Uterus (tissue), 4 donors: ENCODE measurements around the gene KIRREL3. TPM values are rescaled to one million over a fixed set of nuclear protein-coding genes. Genes with fewer than 3 reads are reported as not detected.

Experiments
- DNase-seq, 2 donors: peaks; one replicate each; pipeline ENCODE4 v3.0.0-alpha.2; 2019 to 2020
- H3K27ac ChIP-seq, 2 donors: fragments of 200-600 bp; sonication (generic); 1 replicate in 1 of 2; 2 replicates in 1 of 2; pipeline ENCODE4 v1.5.1; 2016 to 2018
- H3K27me3 ChIP-seq, 2 donors: fragments of 200-600 bp; sonication (generic); one replicate each; pipeline ENCODE4 v1.5.1; 2018 to 2019; ENCODE audit warnings: control low read depth in 1 of 2
- H3K36me3 ChIP-seq, 2 donors: fragments of 200-600 bp; sonication (generic); one replicate each; pipeline ENCODE4 v1.5.1; 2019; ENCODE audit warnings: control low read depth in 1 of 2
- H3K4me1 ChIP-seq, 2 donors: fragments of 200-600 bp; sonication (generic); one replicate each; pipeline ENCODE4 v1.5.1; 2018 to 2019; ENCODE audit warnings: control low read depth in 1 of 2
- H3K4me3 ChIP-seq, 2 donors: fragments of 200-600 bp; sonication (generic); 1 replicate in 1 of 2; 2 replicates in 1 of 2; pipeline ENCODE4 v1.5.1; 2018 to 2019; ENCODE audit warnings: mild to moderate bottlenecking in 1 of 2
- H3K9me3 ChIP-seq, 2 donors: fragments of 200-600 bp; sonication (generic); one replicate each; pipeline ENCODE4 v1.5.1; 2019; ENCODE audit warnings: control low read depth in 1 of 2
- CTCF ChIP-seq, 4 experiments: fragments of 200-600 bp in 2 of 4; fragments of 450-650 bp in 2 of 4; sonication (generic) in 2 of 4; IDR thresholded peaks; one replicate each; pipeline ENCODE4 v1.5.1; 2016 to 2019; ENCODE audit warnings: antibody characterized with exemption in 4 of 4, mild to moderate bottlenecking in 2 of 4, moderate library complexity in 1 of 4
- POLR2A ChIP-seq, 2 donors: fragments of 450-650 bp; IDR thresholded peaks; one replicate each; pipeline ENCODE4 v1.6.1; 2016; ENCODE audit warnings: antibody characterized with exemption in 2 of 2, mild to moderate bottlenecking in 1 of 2, moderate library complexity in 1 of 2
- intact Hi-C: fragments of 100-400 bp; cut with DNase I; formaldehyde crosslinking; loops from one replicate; pipeline ENCODE4 v1.15.1; 2023; ENCODE audit warnings: low total_unique reads
- total RNA-seq, 4 donors: library from RNA; depleted of rRNA in 3 of 4; stranded (reverse); fragments of >200 nt in 3 of 4; gene quantifications; one replicate each; pipeline versions ENCODE4 v1.1.0 to v1.2.4, GENCODE V29; 2014 to 2023
- donor health status: DM: yes; HTN: yes; CAD: no.

Gene KIRREL3
- total RNA-seq, 4 donors from 2014 or later: 10.0 TPM; not detected in 3

DNA sequence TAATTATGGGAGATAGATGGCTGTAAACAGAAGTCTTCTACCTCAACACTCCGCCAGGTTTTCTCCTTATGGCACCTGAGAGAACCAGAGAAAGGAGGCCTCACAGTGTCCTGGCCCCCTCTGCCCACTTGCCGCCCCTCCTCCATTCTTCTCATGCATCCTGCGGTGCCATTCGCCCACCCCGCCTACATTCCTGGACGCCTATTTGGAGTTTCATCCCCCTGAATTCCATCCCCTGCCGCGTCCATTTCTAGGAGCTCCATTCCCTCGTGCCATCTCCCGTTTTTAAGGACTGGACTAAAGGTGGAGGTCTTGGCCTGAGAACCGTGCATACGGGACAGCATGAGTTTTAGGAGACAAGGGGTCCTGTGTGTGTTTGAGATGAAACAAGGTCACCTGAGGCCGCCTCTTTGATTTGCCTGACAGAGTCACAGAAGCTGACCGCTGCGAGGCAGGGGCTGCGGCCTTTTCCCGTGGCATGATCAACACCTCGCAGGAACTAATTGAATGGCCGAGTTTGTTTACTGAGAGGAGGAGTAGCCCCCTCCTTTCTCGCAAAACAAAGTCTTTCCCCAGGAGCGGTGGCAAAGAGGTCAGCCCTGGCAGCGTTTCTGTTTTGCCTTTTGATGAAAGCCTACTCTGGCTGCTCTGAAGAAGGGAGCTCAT is 398.9 kb downstream of the KIRREL3 start:
- Histone ChIP-seq H3K27me3 (no peaks in the 10 kb centered on the region), H3K36me3 (no peaks in the 10 kb centered on the region), H3K27ac (no peak overlapping the region), H3K4me1 (no peaks in the 10 kb centered on the region), H3K4me3 (no peak overlapping the region), H3K9me3 (no peaks in the 10 kb centered on the region)
- TF ChIP-seq CTCF (IDR thresholded peaks at IDR 0.05) (no peak), POLR2A (IDR thresholded peaks at IDR 0.05) (no peak)
- intact Hi-C loops: no loop called here
- DNase-seq: no peak

DNA sequence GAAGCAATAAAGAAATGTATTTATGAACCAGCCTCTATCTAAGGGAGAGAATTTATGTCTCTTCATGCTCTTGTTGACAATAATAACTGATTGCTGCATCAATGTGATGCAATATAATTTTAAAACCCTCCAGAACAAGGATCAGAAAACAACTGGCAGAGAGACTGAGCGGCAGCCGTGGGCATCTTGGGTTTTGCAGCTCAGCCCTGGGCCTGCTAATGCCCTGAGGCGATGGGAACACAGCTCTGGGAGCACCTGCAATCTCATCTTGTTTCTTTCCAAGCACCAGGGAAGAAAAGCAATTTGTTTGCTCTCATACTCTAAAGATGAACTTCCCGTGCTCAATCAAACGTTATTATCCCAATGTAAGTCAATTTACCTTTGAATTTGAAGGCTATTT is 399.4 kb downstream of the KIRREL3 start:
- no peaks in the 10 kb centered on the region for H3K9me3 ChIP-seq
- no peaks in the 10 kb centered on the region for H3K4me1 ChIP-seq
- no peak overlapping the region for H3K4me3 ChIP-seq
- no peak overlapping the region for H3K27ac ChIP-seq
- DNase-seq: no peak
- intact Hi-C loops: no loop called here
- H3K36me3 ChIP-seq: no peaks in the 10 kb centered on the region
- no peak for TF ChIP-seq CTCF (IDR thresholded peaks at IDR 0.05)
- TF ChIP-seq POLR2A (IDR thresholded peaks at IDR 0.05): no peak
- no peaks in the 10 kb centered on the region for H3K27me3 ChIP-seq

GRCh38 chr11:126599217-126599897 is 401.2 kb downstream of the KIRREL3 start:
- intact Hi-C loops: no loop called here
- Histone ChIP-seq H3K27ac (no peak overlapping the region), H3K4me1 (no peaks in the 10 kb centered on the region), H3K9me3 (no peaks in the 10 kb centered on the region), H3K36me3 (no peaks in the 10 kb centered on the region), H3K27me3 (no peaks in the 10 kb centered on the region), H3K4me3 (no peak overlapping the region)
- TF ChIP-seq POLR2A (IDR thresholded peaks at IDR 0.05): no peak
- no peak for TF ChIP-seq CTCF (IDR thresholded peaks at IDR 0.05)
- DNase-seq: no peak

DNA sequence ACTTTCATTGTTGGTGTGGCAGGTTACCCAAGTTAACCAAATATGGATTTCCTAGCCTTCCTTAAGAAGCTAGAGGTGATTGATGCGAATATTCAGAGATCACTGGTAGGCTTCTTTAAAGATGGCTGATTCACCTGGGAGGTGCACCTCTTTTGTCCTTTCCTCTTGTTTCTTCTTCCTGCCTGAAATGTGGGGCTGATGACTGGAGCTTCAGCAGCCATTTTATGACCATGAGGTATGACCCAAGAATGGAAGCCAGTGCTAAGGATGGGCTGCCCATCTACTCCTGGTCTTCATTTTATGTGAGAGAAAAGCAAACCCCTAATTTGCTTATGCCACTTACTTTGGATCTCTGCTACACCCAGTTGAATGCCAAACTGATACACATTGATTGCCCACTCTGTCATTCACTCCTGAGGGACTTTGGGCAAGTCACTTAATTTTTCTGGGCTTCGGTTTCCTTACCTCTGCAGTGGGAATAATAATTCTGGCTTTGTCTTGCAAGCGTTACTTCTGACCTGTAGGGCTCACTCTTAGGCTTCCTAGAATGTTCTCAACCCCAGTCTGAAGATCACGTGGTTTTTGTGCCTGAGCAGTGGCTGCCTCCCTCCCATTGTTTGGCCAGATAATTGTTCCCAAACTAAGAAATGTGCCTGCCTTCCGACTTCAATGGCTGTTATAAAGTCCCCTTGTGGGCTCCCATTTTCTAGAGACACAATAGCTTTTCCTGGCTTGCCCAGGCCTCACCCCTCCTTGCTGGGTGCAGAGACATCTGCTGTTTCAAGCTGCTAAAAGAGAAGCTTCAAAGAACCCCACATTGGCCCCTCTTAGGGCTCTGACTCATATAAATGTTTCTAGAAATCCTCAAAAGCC is 402.0 kb downstream of the KIRREL3 start:
- H3K27me3 ChIP-seq: no peaks in the 10 kb centered on the region
- DNase-seq: no peak
- no peaks in the 10 kb centered on the region for H3K4me1 ChIP-seq
- no peaks in the 10 kb centered on the region for H3K36me3 ChIP-seq
- no peak overlapping the region for H3K4me3 ChIP-seq
- intact Hi-C loops: no loop called here
- H3K9me3 ChIP-seq: no peaks in the 10 kb centered on the region
- no peak overlapping the region for H3K27ac ChIP-seq
- no peak for TF ChIP-seq CTCF (IDR thresholded peaks at IDR 0.05)

- Histone ChIP-seq H3K9me3 (no peaks in the 10 kb centered on the region), H3K4me1 (no peaks in the 10 kb centered on the region), H3K27me3 (no peaks in the 10 kb centered on the region), H3K36me3 (no peaks in the 10 kb centered on the region), H3K27ac (no peak overlapping the region), H3K4me3 (no peak overlapping the region)
- TF ChIP-seq POLR2A (IDR thresholded peaks at IDR 0.05) (no peak), CTCF (IDR thresholded peaks at IDR 0.05) (no peak)
- intact Hi-C loops: no loop called here
- DNase-seq: no peak
These were observed 403.5 kb downstream of the KIRREL3 start for GRCh38 chr11:126597041-126597440.
